ENCODE data around the gene PPP6R1. TPM values are rescaled to one million over a fixed set of nuclear protein-coding genes. Genes with fewer than 3 reads are reported as not detected.

The PPP6R1 gene
- total RNA-seq, 1 donor from 2014 or later, result 39.8 TPM

GRCh38 chr19:55229789-55230182 lies 29.0 kb downstream of the PPP6R1 start:
- Histone ChIP-seq H3K4me3 (no peak overlapping the region), H3K27ac (replicated peaks) (no peak overlapping the region), H3K27me3 (ENCODE audit: low read depth) (no peaks in the 10 kb centered on the region), H3K9me3 (replicated peaks) (no peaks in the 10 kb centered on the region), H3K4me1 (peaks cover 24% of the 10 kb centered on the region), H3K36me3 (peaks cover 64% of the 10 kb centered on the region)
- TF ChIP-seq CTCF (IDR thresholded peaks at IDR 0.05; ENCODE audit: borderline replicate concordance), result no peak
- DNase-seq, result no peak
- intact Hi-C loops (cut with micrococcal nuclease), result no loop called here

- no peak for TF ChIP-seq CTCF (IDR thresholded peaks at IDR 0.05; ENCODE audit: borderline replicate concordance)
- H3K27ac ChIP-seq (replicated peaks), result peak overlapping the region; percentile 67
- no peak for DNase-seq
These were observed 29.6 kb downstream of the PPP6R1 start for GRCh38 chr19:55229145-55229788.

GRCh38 chr19:55228403-55229031 lies 30.3 kb downstream of the PPP6R1 start, which contains the start of gene TMEM86B:
Gene TMEM86B, minus strand, starts transcription at chr19:55228763. Its CDS starts 22 bp downstream, at chr19:55228741.
- Histone ChIP-seq H3K9me3 (replicated peaks) (no peaks in the 10 kb centered on the region), H3K27me3 (ENCODE audit: low read depth) (no peaks in the 10 kb centered on the region), H3K4me3 (no peak within 1 kb of the TSS), H3K27ac (replicated peaks) (peak within 1 kb of the TSS; percentile 67), H3K36me3 (peaks cover 52% of the 10 kb centered on the region), H3K4me1 (peaks cover 24% of the 10 kb centered on the region)
- DNase-seq, result no peak
- no peak for TF ChIP-seq CTCF (IDR thresholded peaks at IDR 0.05; ENCODE audit: borderline replicate concordance)
- intact Hi-C loops (cut with micrococcal nuclease), result no loop called here

More at GRCh38 chr19:55229145-55229788, 29.6 kb downstream of the PPP6R1 start:
- intact Hi-C loops (cut with micrococcal nuclease), result no loop called here
- H3K27me3 ChIP-seq (ENCODE audit: low read depth), result no peaks in the 10 kb centered on the region
- H3K36me3 ChIP-seq, result peaks cover 59% of the 10 kb centered on the region
- H3K4me1 ChIP-seq, result peaks cover 24% of the 10 kb centered on the region
- H3K4me3 ChIP-seq, result no peak overlapping the region
- H3K9me3 ChIP-seq (replicated peaks), result no peaks in the 10 kb centered on the region

- Histone ChIP-seq H3K27ac (replicated peaks) (peak overlapping the region; percentile 67), H3K4me1 (peaks cover 24% of the 10 kb centered on the region), H3K36me3 (peaks cover 46% of the 10 kb centered on the region), H3K9me3 (replicated peaks) (no peaks in the 10 kb centered on the region), H3K27me3 (ENCODE audit: low read depth) (no peaks in the 10 kb centered on the region), H3K4me3 (no peak overlapping the region)
- intact Hi-C loops (cut with micrococcal nuclease), result no loop called here
- no peak for TF ChIP-seq CTCF (IDR thresholded peaks at IDR 0.05; ENCODE audit: borderline replicate concordance)
- peak; percentile 57 for DNase-seq
These were observed 30.8 kb downstream of the PPP6R1 start for GRCh38 chr19:55228015-55228391.

- H3K9me3 ChIP-seq (replicated peaks), result no peaks in the 10 kb centered on the region
- intact Hi-C loops (cut with micrococcal nuclease), result no loop called here
- no peaks in the 10 kb centered on the region for H3K27me3 ChIP-seq (ENCODE audit: low read depth)
- no peak overlapping the region for H3K4me3 ChIP-seq
- H3K4me1 ChIP-seq, result peaks cover 24% of the 10 kb centered on the region
- TF ChIP-seq CTCF (IDR thresholded peaks at IDR 0.05; ENCODE audit: borderline replicate concordance), result no peak
- H3K27ac ChIP-seq (replicated peaks), result peak overlapping the region; percentile 67
- peaks cover 41% of the 10 kb centered on the region for H3K36me3 ChIP-seq
- DNase-seq, result no peak
These were observed 31.4 kb downstream of the PPP6R1 start for GRCh38 chr19:55227241-55228014.

Data from left ventricle myocardium inferior (tissue), 1 donor.